ENCODE results near the gene MAP6.

DNA sequence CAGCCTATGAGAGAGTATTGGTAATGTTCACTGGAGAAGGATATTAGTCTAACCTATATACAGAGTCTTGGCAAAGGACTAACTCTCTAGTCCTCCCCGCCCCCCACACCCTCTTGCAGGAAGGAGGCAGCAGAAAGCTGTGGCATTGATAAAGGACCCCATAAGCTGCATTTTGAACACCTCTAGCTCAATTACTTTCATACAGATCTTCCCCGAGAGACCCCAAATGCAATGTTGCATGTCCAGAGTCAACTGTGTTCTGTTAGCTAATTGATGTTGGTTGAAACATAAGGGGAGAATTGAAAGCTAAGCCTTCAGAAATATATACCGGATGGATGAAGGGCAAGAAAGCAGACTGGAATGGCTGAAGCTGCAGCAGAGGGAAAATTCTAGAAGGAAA lies 2.8 kb downstream of the MAP6 start:
- TF ChIP-seq, protein P1, sequence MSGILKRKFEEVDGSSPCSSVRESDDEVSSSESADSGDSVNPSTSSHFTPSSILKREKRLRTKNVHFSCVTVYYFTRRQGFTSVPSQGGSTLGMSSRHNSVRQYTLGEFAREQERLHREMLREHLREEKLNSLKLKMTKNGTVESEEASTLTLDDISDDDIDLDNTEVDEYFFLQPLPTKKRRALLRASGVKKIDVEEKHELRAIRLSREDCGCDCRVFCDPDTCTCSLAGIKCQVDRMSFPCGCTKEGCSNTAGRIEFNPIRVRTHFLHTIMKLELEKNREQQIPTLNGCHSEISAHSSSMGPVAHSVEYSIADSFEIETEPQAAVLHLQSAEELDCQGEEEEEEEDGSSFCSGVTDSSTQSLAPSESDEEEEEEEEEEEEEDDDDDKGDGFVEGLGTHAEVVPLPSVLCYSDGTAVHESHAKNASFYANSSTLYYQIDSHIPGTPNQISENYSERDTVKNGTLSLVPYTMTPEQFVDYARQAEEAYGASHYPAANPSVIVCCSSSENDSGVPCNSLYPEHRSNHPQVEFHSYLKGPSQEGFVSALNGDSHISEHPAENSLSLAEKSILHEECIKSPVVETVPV (CRISPR knock-in tag; IDR thresholded peaks at IDR 0.05) = no peak
- TF ChIP-seq, protein P2, sequence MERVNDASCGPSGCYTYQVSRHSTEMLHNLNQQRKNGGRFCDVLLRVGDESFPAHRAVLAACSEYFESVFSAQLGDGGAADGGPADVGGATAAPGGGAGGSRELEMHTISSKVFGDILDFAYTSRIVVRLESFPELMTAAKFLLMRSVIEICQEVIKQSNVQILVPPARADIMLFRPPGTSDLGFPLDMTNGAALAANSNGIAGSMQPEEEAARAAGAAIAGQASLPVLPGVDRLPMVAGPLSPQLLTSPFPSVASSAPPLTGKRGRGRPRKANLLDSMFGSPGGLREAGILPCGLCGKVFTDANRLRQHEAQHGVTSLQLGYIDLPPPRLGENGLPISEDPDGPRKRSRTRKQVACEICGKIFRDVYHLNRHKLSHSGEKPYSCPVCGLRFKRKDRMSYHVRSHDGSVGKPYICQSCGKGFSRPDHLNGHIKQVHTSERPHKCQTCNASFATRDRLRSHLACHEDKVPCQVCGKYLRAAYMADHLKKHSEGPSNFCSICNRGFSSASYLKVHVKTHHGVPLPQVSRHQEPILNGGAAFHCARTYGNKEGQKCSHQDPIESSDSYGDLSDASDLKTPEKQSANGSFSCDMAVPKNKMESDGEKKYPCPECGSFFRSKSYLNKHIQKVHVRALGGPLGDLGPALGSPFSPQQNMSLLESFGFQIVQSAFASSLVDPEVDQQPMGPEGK (CRISPR knock-in tag; IDR thresholded peaks at IDR 0.05; ENCODE audit: borderline replicate concordance) = no peak
- TF ChIP-seq, protein P3, sequence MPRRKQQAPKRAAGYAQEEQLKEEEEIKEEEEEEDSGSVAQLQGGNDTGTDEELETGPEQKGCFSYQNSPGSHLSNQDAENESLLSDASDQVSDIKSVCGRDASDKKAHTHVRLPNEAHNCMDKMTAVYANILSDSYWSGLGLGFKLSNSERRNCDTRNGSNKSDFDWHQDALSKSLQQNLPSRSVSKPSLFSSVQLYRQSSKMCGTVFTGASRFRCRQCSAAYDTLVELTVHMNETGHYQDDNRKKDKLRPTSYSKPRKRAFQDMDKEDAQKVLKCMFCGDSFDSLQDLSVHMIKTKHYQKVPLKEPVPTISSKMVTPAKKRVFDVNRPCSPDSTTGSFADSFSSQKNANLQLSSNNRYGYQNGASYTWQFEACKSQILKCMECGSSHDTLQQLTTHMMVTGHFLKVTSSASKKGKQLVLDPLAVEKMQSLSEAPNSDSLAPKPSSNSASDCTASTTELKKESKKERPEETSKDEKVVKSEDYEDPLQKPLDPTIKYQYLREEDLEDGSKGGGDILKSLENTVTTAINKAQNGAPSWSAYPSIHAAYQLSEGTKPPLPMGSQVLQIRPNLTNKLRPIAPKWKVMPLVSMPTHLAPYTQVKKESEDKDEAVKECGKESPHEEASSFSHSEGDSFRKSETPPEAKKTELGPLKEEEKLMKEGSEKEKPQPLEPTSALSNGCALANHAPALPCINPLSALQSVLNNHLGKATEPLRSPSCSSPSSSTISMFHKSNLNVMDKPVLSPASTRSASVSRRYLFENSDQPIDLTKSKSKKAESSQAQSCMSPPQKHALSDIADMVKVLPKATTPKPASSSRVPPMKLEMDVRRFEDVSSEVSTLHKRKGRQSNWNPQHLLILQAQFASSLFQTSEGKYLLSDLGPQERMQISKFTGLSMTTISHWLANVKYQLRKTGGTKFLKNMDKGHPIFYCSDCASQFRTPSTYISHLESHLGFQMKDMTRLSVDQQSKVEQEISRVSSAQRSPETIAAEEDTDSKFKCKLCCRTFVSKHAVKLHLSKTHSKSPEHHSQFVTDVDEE (CRISPR knock-in tag; IDR thresholded peaks at IDR 0.05) = no peak
- TF ChIP-seq TCF4 (CRISPR knock-in tag; IDR thresholded peaks at IDR 0.05; ENCODE audit: borderline replicate concordance) (no peak), ZNF70 (CRISPR knock-in tag; IDR thresholded peaks at IDR 0.05) (no peak), RARB (CRISPR knock-in tag; IDR thresholded peaks at IDR 0.05) (no peak), OSR1 (CRISPR knock-in tag; IDR thresholded peaks at IDR 0.05) (no peak), ZC3H10 (CRISPR knock-in tag; IDR thresholded peaks at IDR 0.05) (no peak), ARNTL (CRISPR knock-in tag; IDR thresholded peaks at IDR 0.05; ENCODE audit: borderline replicate concordance, low read depth) (no peak), ZFP3 (CRISPR knock-in tag; IDR thresholded peaks at IDR 0.05) (no peak), SNAI2 (CRISPR knock-in tag; IDR thresholded peaks at IDR 0.05) (no peak)
- TF ChIP-seq, protein P4, sequence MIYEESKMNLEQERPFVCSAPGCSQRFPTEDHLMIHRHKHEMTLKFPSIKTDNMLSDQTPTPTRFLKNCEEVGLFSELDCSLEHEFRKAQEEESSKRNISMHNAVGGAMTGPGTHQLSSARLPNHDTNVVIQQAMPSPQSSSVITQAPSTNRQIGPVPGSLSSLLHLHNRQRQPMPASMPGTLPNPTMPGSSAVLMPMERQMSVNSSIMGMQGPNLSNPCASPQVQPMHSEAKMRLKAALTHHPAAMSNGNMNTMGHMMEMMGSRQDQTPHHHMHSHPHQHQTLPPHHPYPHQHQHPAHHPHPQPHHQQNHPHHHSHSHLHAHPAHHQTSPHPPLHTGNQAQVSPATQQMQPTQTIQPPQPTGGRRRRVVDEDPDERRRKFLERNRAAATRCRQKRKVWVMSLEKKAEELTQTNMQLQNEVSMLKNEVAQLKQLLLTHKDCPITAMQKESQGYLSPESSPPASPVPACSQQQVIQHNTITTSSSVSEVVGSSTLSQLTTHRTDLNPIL (CRISPR knock-in tag; IDR thresholded peaks at IDR 0.05; ENCODE audit: low read depth) = no peak
- TF ChIP-seq, protein P5, sequence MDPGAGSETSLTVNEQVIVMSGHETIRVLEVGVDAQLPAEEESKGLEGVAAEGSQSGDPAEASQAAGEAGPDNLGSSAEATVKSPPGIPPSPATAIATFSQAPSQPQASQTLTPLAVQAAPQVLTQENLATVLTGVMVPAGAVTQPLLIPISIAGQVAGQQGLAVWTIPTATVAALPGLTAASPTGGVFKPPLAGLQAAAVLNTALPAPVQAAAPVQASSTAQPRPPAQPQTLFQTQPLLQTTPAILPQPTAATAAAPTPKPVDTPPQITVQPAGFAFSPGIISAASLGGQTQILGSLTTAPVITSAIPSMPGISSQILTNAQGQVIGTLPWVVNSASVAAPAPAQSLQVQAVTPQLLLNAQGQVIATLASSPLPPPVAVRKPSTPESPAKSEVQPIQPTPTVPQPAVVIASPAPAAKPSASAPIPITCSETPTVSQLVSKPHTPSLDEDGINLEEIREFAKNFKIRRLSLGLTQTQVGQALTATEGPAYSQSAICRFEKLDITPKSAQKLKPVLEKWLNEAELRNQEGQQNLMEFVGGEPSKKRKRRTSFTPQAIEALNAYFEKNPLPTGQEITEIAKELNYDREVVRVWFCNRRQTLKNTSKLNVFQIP (CRISPR knock-in tag; IDR thresholded peaks at IDR 0.05; ENCODE audit: borderline replicate concordance, low read depth) = no peak

Measured in SK-N-SH treated with all-trans-retinoic acid at 6 μM for 48 hours (cell line).